AG08395 (cell line): Measurements from ENCODE around the gene TNIP3.

Experiments
- DNase-seq: peaks from one replicate; pipeline ENCODE4 v3.0.0; 2012; ENCODE audit warnings: mixed read lengths, low spot score

Gene TNIP3

GRCh38 chr4:121139533-121140222, 24.4 kb downstream of the TNIP3 start:
- peak; percentile 29 for DNase-seq

DNA sequence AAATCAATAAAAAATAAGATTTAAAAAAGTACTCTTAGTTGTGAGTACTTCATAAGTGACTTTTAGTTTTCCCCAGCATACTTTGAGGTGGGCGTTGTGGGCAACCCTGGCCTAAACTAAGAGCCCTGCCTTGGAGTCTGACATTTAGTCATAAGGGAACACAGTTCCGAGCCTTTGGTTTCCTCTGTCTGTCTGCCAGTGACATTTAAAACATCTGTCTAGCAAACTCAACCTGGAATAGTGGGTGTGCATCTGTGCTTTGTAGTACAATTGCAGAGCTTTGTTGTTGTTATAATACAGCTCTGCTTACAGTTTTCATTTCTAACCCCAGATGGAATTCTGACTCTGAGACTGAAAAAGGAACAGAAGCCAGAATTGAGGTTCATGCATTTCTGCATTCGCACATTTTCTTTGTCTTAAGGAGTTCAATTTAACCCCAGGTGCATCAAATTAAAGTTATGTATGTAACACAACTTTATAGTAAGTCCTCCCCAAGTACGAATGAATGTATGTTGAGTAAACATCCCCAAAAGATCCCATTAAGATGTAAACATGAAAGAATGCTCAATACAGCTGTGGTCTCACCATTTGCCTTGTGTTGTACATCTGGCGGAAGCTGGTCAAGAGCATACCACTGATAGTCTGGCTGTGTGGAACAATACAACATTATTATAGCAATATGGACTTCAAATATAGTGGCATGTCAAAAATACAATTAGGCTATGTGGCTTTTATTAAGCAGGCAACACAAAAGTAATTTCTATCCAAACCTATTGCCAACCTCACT, 25.9 kb downstream of the TNIP3 start:
- no peak for DNase-seq

DNA sequence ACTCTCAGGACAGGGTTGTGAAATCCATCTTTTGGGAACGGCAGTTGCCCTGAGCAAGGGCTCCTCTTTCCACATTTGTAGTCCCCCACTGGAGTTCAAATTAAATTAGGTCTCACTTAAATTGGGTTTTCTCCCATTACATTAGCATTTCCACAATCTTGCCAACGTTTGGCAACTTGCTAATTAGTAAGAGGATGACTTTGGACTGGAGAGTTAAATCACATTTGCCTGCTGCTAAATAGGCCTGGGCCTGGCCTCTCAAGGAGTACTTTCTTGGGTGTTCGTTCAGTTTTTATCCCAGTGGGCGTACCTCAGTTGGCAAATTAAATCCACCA, 33.8 kb downstream of the TNIP3 start:
- DNase-seq = no peak

DNA sequence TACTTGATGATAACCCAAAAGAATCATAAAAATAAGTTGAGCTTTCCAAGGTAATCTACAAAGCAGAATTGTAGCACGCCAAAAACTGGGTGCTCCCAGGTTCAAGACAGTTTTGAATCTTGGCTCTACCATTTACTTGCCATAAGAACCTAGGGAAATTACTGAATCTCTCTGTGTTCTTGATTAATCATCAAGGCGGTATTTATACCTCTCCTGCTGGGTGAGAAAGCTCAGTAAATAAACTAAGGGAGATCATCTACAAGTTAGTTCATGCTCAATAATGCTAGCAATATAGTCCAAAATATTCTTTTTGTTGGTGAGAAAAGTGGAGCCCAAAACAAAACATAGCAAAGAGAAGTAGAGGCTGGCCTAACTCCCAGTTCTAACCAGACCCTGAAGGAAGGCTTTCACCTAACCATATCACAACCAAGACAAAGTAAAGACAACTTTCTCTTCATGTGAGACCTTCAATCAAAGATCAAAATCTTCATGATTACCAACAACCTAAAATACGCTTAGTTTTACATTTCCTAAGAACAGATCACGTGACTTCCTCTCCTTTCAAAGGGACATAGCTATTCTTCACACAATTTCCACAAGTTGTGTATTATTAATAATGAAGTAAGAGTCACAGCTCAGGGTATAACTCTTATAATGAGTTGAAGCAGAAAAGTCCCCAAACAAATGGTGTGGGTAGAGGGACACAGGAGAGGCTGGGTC, 34.4 kb downstream of the TNIP3 start:
- no peak for DNase-seq

GRCh38 chr4:121127100-121127499, 37.0 kb downstream of the TNIP3 start:
- DNase-seq = no peak

GRCh38 chr4:121126449-121127006, 37.6 kb downstream of the TNIP3 start:
- DNase-seq = no peak

DNA sequence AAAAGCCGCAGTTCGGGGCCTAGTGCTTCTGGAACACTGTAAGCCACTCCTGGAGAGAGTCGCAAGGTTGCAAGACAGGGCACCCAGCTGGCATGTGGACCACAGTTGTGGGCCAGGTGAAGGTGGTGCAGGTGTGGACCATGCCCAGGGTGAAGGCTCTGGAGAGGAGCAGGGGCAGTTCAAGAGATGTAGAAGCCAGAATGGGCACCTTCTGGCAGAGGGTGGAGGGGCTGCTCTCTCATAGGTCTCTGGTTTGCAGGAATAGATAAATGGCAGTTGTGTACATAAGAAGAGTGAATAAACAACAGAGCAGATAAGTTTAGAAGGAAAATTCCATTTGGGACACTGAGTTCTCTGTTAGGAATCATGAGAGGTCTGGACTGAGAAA, 38.6 kb downstream of the TNIP3 start:
- no peak for DNase-seq

DNA sequence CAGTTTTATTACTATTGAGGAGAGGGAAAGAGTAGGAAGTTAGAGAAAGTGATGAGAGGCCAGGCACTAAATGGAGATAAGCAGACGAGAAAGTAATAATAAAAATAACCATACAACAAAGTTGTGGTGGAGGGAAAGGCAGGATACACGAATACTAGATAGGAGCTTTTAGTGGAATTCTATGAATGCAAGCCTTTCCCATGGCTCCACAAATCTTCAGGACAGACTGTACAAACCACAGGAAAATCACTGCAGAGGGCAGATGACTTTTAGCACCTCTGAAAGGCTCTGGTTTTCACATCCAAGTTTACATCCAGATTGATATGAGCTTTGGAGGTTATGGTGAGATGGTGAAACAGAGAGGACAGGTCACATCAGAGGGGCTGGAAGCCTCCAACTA, 41.5 kb downstream of the TNIP3 start:
- DNase-seq = no peak

- DNase-seq = no peak
Observed at GRCh38 chr4:121119715-121120114, 44.4 kb downstream of the TNIP3 start.

- no peak for DNase-seq
Observed at GRCh38 chr4:121118344-121118743, 45.8 kb downstream of the TNIP3 start.

- DNase-seq = no peak
Observed at GRCh38 chr4:121114756-121115155, 49.4 kb downstream of the TNIP3 start.

DNA sequence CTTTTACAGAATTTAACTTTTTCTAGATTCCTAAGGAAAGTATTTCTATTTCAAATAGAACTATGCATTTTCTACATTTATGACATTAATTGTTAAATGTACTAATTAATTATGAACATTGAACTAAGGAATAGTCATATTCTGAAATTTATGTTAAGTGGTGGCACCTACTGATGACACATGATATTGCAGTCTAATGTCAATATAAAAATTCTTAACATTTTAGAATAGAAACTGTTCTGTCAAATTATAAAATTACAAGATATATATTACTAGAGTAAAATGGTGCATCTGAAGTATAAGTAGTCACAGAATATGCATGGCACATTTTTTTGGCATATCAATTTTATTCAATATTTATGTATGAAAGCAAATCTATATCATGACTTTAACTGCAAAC, 51.6 kb downstream of the TNIP3 start:
- DNase-seq = no peak

- DNase-seq = no peak
Observed at GRCh38 chr4:121108557-121108956, 55.6 kb downstream of the TNIP3 start.

GRCh38 chr4:121107507-121107906, 56.6 kb downstream of the TNIP3 start:
- DNase-seq = no peak

DNA sequence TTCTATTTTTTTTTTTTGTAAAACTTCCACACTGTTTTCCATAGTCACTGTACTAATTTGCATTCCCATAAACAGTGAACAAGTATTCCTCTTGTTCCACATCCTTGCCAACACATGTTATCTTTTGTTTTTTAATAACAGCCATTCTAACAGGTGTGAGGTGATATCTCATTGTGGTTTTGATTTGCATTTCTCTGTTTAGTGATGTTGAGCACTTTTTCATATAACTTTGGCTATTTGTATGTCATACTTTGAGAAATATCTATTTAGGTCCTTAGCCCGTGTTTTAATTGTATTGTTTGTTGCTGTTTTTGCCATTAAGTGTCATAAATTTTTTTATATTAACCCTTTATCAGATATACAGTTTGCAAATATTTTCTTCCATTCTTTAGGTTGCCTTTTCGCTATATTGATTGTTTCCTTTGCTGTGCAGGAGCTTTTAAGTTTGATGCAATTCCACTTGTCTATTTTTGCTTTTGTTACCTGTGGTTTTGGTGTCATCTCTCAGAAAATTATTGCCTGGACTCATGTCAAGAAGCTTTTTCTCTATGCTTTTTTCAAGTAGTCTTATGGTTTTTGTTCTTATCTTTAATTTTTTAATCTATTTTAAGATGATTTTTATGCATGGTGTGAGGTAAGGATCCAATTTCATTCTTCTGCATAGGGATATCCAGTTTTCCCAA, 63.9 kb downstream of the TNIP3 start:
- no peak for DNase-seq

- no peak for DNase-seq
Observed at GRCh38 chr4:121098266-121098665, 65.9 kb downstream of the TNIP3 start.

DNA sequence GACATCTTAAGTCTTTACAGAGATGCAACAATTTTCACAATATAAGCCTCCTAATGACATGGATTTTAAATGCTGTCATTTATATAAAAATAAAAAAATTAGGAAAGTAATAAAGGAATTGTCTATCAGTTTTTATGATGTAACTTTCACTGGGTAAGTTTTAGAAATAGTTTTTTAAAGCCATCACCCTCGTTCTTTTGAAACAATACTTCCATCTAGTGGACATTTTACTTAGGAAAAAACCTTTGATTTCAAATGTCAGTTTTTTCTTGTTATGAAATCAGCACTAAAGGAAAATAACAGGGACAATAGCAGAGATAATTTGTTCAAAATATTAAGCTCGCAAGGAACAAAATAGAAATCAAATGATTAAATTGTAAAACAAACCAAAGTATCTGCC, 67.5 kb downstream of the TNIP3 start:
- peak; percentile 58 for DNase-seq

- no peak for DNase-seq
Observed at GRCh38 chr4:121096191-121096590, 67.9 kb downstream of the TNIP3 start.

DNA sequence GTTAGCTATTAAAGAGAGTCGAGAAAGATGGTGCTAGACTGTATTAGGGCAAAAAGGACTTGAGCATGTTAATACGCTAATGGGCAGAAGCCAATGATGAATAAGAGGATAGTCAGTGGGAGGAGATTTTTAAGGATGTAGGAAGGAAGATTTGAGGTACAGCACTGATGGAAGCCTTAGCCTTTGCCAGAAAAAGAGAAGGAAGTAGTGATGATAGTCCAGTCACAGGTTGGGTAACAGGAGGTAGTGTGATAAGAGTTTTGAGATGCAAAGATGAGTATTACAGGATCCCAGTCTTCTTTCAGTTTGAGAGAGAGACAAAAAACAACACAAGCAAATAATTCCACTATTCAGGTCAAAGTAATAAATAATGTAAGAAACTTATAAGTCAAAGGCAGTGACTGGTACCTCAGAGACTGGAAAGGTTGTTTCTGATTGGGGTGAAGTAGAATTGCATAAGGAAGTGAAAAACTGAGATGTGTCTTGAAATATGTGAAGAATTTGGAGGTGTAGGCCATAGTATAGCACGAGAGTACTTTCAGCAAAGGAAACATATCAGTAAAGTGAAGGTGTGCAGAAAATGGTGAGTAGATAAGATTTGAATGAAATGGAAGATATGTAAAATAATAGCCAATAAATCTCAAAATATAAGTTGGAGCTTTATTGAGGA, 69.7 kb downstream of the TNIP3 start:
- no peak for DNase-seq

DNA sequence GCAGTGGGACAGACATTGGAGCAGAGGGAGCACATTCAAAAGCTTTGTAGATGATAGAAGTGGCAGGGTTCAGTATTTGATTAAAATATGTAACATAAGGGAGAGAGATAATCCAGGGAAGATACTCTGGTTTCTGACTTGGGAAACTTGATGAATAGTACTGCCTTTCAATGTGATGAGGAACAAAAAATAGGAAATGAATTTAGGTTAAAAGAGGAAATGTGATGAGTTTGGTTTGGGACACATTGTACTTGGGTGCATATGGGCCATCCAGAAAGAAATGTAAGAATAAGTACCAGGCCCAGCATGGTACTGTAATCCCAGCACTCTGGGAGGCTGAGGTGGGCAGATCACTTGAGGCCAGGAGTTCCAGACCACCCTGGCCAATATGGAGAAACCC, 70.9 kb downstream of the TNIP3 start:
- DNase-seq = no peak

- no peak for DNase-seq
Observed at GRCh38 chr4:121091941-121092340, 72.2 kb downstream of the TNIP3 start.

GRCh38 chr4:121088867-121089266, 75.3 kb downstream of the TNIP3 start:
- no peak for DNase-seq
